ENCODE results near the gene NAA80. TPM values are rescaled to one million over a fixed set of nuclear protein-coding genes. Genes with fewer than 3 reads are reported as not detected.
A peak's percentile ranks its signal among the peaks of the same experiment; 100 is the strongest.

Gene NAA80
- polyA plus RNA-seq, 1 donor from 2014 or later: 4.6 TPM

GRCh38 chr3:50246517-50246954 lies 52.7 kb downstream of the NAA80 start:
- Histone ChIP-seq H3F3A (ENCODE audit: insufficient read depth, low read length, poor library complexity, severe bottlenecking) (no peaks in the 10 kb centered on the region), H2AFZ (ENCODE audit: low read depth, low read length) (no peak overlapping the region), H4K20me1 (ENCODE audit: insufficient read depth) (no peaks in the 10 kb centered on the region), H3K79me2 (replicated peaks; ENCODE audit: insufficient read depth, low read length) (peaks cover 86% of the 10 kb centered on the region), H3K4me3 (ENCODE audit: low read length) (peak overlapping the region; percentile 62), H3K9ac (ENCODE audit: low read length) (peak overlapping the region; percentile 83), H3K4me2 (ENCODE audit: low read length) (peak overlapping the region; percentile 46), H3K36me3 (ENCODE audit: insufficient read depth, low read length) (no peaks in the 10 kb centered on the region), H3K9me2 (ENCODE audit: insufficient read depth, low read length) (no peaks in the 10 kb centered on the region), H3K27ac (ENCODE audit: low read length) (peak overlapping the region; percentile 96), H3K27me3 (ENCODE audit: insufficient read depth, low read depth, low read length) (no peaks in the 10 kb centered on the region), H3K9me3 (ENCODE audit: low read length) (no peaks in the 10 kb centered on the region)
- TF ChIP-seq TAF1 (IDR thresholded peaks at IDR 0.05; ENCODE audit: low read depth): no peak
- TF ChIP-seq EP300 (conservative IDR thresholded peaks at IDR 0.05; ENCODE audit: poor library complexity, severe bottlenecking): no peak
- no peak for TF ChIP-seq MXI1 (conservative IDR thresholded peaks at IDR 0.05; ENCODE audit: poor library complexity, severe bottlenecking)
- no peak for TF ChIP-seq POLR2AphosphoS5 (IDR thresholded peaks at IDR 0.05)
- no peak for TF ChIP-seq REST (IDR thresholded peaks at IDR 0.05; ENCODE audit: borderline replicate concordance)
- no peak for TF ChIP-seq RAD21 (conservative IDR thresholded peaks at IDR 0.05)
- TF ChIP-seq SMC3 (conservative IDR thresholded peaks at IDR 0.05; ENCODE audit: poor library complexity): no peak
- TF ChIP-seq CTCF (IDR thresholded peaks at IDR 0.05; ENCODE audit: poor library complexity, severe bottlenecking): no peak
- no peak for TF ChIP-seq EZH2 (IDR thresholded peaks at IDR 0.05; ENCODE audit: borderline replicate concordance, insufficient read depth, low read length, poor library complexity, severe bottlenecking)

Other genes with a start within 250 kb of the NAA80 start
- 632 and 695 TPM in 2 replicates for gene RBM5, start 210.5 kb downstream of the NAA80 start, polyA plus RNA-seq
- gene SEMA3F, start 144.1 kb downstream of the NAA80 start, polyA plus RNA-seq: 17.0 and 20.4 TPM in 2 replicates
- gene GNAT1, start 107.8 kb downstream of the NAA80 start, polyA plus RNA-seq: not detected in 2 replicates
- gene SLC38A3, start 94.1 kb downstream of the NAA80 start, polyA plus RNA-seq: 0.66 TPM in 1 of 2 replicates, not detected in the other
- 81.6 and 101 TPM in 2 replicates for gene GNAI2, start 63.2 kb downstream of the NAA80 start, polyA plus RNA-seq
- 7.8 and 9.6 TPM in 2 replicates for gene SEMA3B, start 30.3 kb downstream of the NAA80 start, polyA plus RNA-seq
- gene LSMEM2, start 20.3 kb downstream of the NAA80 start, polyA plus RNA-seq: not detected in 2 replicates
- gene IFRD2, start 7.0 kb downstream of the NAA80 start, polyA plus RNA-seq: 41.8 and 76.4 TPM in 2 replicates
- gene HYAL3, start within 50 bp of the NAA80 start, polyA plus RNA-seq: 8.8 and 9.1 TPM in 2 replicates
- 2.2 and 4.7 TPM in 2 replicates for gene HYAL1, start 4.2 kb upstream of the NAA80 start, polyA plus RNA-seq
- gene HYAL2, start 23.3 kb upstream of the NAA80 start, polyA plus RNA-seq: 116 and 138 TPM in 2 replicates
- 88.8 and 106 TPM in 2 replicates for gene TUSC2, start 28.8 kb upstream of the NAA80 start, polyA plus RNA-seq
- gene RASSF1, start 41.4 kb upstream of the NAA80 start, polyA plus RNA-seq: 51.4 and 54.0 TPM in 2 replicates
- 5.0 and 5.2 TPM in 2 replicates for gene ZMYND10, start 46.3 kb upstream of the NAA80 start, polyA plus RNA-seq
- 118 and 128 TPM in 2 replicates for gene NPRL2, start 51.4 kb upstream of the NAA80 start, polyA plus RNA-seq
- 21.2 and 28.9 TPM in 2 replicates for gene CYB561D2, start 51.5 kb upstream of the NAA80 start, polyA plus RNA-seq
- gene TMEM115, start 60.1 kb upstream of the NAA80 start, polyA plus RNA-seq: 17.8 and 24.7 TPM in 2 replicates
- 7.8 and 11.4 TPM in 2 replicates for gene CACNA2D2, start 204.2 kb upstream of the NAA80 start, polyA plus RNA-seq

Measured in neural cell (in vitro differentiated cells).